ENCODE results near the gene ACTR2.
A peak's percentile ranks its signal among the peaks of the same experiment; 100 is the strongest.
"Not testable (repeated sequence)": the region's sequence is repeated elsewhere in the genome, so short reads cannot be mapped to it uniquely, and the experiment has no call there.

Gene ACTR2

GRCh38 chr2:65313126-65313953 is 85.7 kb downstream of the ACTR2 start:
- no peak for DNase-seq (ENCODE audit: low read depth in 2 of 2)

GRCh38 chr2:65313954-65314256 is 86.3 kb downstream of the ACTR2 start:
- DNase-seq (ENCODE audit: low read depth in 2 of 2), result no peak

- DNase-seq (ENCODE audit: low read depth in 2 of 2), result no peak
These were observed 87.3 kb downstream of the ACTR2 start for GRCh38 chr2:65314801-65315441.

- no peak for DNase-seq (ENCODE audit: low read depth in 2 of 2)
These were observed 88.4 kb downstream of the ACTR2 start for GRCh38 chr2:65316072-65316471.

- DNase-seq (ENCODE audit: low read depth in 2 of 2), result not testable (repeated sequence)
These were observed 89.7 kb downstream of the ACTR2 start for GRCh38 chr2:65317351-65317750.

GRCh38 chr2:65317841-65318240 is 90.2 kb downstream of the ACTR2 start:
- DNase-seq (ENCODE audit: low read depth in 2 of 2), result no peak

GRCh38 chr2:65319072-65319673 is 91.5 kb downstream of the ACTR2 start:
- DNase-seq (ENCODE audit: low read depth in 2 of 2), result no peak

- no peak for DNase-seq (ENCODE audit: low read depth in 2 of 2)
These were observed 92.0 kb downstream of the ACTR2 start for GRCh38 chr2:65319674-65320041.

GRCh38 chr2:65320042-65320725 is 92.6 kb downstream of the ACTR2 start:
- peak in 1 of 2 donors; percentile 28 for DNase-seq (ENCODE audit: low read depth in 2 of 2)

Measured in stimulated activated CD4-positive, alpha-beta T cell treated with anti-CD3 and anti-CD28 coated beads, Interleukin-4, amount 100 ng/mL, for 48 hours (primary cell).